ENCODE measurements around the gene MROH9.
"Not testable (repeated sequence)": the region's sequence is repeated elsewhere in the genome, so short reads cannot be mapped to it uniquely, and the experiment has no call there.

The MROH9 gene, protein sequence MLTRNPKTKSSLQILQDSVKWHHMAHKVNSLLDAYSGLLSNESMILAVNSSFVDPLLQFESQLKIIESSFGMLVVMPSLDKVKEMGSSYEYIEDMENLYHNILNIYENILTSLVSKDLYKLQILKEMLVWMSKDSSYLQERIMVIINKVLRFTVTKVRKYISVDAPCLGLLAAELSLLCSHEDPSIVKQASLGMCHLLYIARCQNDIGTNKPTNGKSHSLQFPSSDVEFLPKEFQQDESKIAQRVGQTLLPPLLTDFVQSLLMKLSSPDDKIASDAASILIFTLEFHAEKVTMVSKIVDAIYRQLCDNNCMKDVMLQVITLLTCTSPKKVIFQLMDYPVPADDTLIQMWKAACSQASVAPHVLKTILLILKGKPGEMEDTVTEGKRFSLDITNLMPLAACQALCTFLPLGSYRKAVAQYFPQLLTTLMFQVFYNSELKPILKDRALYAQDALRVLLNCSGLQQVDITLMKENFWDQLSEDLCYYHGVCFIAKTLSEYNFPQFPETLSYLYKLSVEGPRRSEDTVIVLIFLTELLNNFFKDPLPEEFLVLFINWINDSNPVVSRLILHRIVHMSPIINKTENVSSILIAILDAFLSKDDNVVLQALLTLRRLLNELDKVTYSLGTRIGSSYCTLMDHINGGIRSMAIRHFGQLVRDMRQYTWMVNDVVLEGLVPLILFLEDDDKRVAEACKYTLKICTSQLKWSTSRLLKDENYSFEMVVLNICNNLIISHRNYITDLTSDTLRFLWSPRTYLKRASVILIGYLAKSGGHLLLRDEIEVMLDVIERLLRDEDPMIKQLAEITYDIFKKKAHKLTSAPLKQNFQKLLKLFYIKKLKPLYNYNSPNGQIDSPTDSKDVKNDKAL

DNA sequence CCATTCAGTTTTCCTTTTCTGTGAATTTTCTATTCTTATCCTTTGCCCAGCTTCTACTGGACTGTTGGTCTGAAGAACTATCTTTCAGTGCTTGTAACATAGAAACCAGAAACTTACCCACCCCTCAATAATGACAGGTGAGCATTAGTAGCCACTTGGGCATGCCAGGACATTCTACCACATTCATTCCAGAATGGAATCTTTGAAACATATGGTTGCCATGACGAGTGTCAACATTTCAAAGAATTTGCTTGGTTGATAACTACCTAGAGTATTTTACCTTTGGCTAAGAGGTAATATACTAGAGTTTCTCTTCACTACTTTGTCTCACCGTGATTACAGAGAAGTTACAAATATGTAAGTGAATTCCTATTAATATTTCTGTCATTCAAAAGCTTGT, at the start of gene MROH9:
MROH9 (plus strand) TSS at position 304 of the 400 bp plus-strand sequence. CDS start 10,023 bp downstream, outside the sequence.
- DNase-seq, result no peak

DNA sequence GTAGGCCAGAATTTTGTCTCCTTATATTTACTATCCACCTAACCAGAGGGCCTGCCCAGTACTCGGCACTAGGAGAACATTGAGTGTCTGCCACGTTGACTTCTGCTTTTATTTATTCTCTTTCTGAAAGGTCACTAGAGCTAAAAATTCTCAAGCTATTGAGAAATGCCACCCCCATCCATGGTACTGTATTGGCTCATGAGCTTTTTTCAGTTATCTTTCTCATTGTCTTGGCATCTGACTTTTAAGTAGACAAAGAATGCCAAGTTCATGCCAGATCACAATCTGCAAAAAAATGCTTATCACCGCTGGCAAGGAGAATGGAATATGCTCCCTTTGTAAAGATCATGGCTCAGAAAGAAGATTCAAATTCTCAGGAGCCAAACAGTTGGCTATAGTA, 49.8 kb upstream of the MROH9 start:
- no peak for DNase-seq

DNA sequence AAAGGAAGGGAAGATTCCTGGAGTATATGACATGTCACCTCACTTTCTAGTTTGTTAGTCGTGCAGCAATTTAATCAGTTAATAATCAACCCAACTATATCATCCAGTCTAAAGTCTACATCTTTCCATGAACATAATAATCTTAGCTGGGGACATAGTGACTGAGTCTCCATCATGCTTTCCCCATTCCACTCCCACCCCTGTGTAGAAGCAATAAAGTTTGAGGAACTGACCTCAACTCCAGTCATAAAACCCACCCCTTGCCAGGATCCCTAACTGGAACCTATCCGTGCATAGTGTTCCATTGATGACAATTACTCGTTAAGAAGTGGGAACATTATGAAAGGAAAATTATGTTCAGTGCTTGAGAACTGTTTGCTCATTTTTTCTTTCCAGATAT, 48.9 kb upstream of the MROH9 start:
- DNase-seq, result no peak

DNA sequence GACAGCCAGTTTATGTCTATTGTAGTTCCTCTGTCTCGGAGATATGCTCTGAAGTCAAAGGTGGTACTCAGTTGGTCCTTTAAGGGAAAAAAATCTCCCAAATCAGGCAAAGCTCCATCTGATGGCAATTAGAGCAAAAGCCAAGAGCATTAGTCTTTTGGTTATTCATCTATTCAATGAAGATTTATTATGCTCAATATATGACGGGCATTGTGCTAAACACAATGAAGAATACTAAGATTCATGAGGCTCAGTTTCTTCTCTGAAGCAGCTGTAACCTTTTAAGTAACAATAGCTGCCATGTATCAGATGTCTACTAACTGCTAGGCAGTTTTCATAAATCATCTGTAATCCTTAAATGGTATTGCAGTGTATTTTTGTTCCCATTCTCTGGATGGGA, 47.6 kb upstream of the MROH9 start:
- DNase-seq, result no peak

DNA sequence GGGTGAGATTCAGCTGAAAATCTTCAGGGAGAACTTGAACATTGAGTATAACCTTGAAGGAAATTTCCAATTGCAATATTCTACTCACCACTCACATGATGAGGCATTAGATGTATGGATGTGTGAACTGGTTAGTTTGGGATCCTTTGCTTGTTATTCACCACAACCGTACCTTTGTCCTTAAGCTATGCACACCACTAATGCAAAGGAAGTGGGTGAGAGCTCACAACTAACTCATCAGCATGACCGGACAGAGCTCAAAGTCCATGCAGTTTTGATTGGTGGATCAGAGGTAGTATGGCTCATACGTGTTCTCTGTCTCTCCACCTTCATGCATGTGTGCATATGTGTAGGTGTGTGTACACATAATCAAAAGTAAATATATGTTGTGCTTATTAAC, 43.5 kb upstream of the MROH9 start:
- DNase-seq, result no peak

DNA sequence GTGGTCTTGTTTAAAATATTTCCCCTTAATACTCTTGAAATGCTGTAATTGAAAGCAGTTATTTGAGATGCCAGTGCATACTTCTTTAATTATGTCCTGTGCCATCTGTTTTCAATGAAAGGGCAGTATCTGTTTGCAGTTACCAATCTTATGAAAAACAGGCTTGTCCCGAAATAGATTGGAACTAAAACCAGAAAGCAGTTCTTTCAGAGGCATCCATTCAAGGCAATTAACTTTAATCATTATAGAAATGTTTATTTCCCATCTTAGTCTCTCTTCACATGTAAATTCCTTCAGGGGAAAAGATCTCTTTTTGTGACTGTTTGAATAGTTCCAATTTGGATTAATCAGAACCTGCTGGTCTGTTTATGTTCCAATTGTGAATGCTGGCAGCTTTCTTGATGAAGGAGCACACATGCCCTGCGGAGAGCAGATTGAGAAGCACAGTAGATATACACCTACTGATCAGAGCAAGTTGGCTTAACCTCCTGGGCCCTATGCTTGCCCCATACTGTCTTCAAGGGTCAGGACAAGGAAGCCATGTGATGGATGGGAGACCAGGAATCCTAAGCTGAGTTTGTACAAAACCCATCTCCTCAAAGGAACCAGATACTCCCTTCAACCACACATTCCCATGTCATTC, 41.6 kb upstream of the MROH9 start:
- no peak for DNase-seq

DNA sequence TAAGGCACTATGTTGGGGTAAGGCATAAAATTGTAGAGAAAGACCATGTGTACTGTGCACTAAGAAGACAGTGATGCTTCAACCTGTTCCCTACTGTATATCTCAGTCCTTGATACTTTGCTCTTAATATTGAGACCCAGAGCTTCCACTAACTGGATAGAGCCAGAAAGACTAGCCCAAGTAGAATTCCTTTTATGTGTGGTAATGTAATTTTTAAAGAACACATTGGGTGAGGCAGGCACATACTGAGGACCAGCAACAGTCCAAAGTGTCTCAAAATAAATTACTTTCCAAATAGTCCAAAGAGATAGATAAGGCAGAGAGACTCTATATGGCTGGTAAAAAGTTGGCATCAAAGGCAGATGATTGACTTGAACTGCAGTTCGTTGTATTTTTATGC, 31.4 kb upstream of the MROH9 start:
- DNase-seq, result no peak

DNA sequence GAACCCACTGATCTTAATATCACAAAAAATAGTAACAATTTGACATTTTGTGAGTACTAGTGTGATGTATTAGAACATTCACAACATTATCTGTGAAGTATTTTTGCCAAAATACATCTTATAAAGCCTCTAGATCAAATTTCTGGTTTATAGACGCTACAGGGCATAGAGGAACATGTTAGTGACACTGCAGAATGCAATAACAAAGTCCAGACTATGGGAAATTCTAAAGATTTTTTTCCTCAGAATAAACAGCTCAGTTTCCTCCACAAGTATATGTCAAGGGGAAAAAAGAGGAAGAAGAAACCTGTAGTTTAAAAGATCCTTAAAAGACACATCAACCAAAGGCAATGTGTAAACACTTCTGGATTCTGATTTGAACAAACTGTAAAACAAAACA, 26.4 kb upstream of the MROH9 start:
- no peak for DNase-seq

DNA sequence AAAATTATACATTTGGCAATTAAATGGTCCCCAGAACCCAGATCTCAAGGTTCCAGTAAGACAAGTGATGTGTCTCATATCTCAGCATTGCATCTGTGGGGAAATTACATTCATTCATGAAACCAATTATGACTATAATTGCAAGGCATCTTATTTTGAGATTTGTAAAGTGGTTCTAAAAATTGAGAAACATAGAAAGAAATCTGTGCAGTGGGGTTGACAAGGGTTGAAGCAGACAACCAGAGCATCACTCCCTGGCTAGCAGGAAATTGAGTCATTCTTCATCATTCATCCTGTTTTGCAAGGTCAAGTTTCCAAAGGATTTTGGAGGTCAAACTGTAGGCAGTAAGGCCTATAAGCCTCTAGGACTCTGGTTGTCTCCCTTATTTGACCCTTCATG, 25.1 kb upstream of the MROH9 start:
- peak in 1 of 2 experiments; percentile 19 for DNase-seq

DNA sequence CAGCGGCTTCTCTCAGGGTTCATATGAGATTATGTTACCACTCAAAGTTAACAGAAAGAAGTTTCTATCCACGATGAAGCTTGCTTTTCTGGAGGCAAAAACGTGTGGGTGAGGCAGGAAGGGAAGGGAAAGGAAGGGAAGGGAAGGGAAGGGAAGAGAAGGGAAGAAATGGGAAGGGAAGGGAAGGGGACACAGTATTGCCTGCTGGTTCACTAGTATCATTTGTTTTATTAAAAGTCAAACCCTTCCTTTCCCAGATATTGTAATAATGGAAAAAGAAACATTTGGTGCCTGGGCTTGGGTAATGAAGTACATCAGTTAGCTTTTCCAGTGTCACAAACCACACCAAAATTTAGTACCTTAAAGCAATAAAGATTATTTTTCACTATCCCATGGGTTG, 18.0 kb upstream of the MROH9 start:
- DNase-seq, result no peak

DNA sequence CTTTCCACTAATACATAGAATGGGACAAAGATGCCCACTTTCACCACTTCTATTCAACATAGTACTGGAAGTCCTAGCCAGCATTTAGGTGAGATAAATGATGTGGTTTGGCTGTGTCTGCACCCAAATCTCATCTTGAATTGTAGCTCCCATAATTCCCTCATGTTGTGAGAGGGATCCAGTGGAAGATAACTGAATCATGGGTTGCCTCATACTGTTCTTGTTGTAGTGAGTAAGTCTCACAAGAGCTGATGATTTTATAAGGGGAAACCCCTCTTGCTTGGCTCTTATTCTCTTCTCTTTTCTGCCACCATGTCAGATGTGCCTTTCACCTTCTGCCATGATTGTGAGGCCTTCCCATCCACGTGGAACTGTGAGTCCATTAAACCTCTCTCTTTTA, 10.7 kb upstream of the MROH9 start:
- not testable (repeated sequence) for DNase-seq

DNA sequence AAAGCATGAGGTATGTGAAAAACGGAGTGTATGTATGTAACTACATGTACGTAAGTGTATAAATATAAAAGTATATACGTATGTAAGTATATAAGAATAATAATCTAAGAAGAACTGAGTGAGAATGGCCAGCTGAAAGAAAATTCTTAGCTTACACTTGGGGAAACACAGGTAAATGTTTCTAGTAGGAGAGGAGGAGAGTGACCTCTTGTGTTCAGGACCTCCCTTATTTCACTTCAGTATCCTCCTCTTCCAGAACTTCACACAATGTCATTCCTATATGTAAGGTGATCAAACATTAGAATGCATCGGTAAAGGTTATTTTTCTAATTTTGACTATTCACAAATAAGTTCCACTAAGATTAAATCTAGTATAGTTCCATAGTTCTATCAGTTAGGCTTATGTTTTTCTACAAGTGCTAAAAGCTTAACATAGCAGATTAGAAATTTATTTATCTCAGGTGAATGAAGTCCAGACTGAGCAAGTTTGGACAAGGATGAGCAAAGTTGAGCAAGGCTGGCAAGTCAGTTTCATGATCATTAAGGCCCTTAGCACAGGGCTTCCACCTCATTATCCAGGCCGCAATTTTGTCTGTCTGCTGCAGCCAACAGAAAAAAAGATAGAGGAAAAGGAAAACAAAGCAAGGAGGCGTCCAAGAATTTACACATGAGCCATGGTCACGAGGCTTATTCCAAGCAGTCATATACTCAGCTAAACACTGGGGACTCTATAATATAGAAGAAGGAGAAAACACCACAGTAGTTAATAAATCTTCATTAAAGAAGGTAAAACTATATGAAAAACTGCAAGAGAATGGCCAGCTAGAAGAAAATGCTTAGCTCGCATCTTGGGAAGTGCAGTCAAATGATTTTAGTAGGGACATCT, 7.1 kb upstream of the MROH9 start:
- DNase-seq, result no peak

DNA sequence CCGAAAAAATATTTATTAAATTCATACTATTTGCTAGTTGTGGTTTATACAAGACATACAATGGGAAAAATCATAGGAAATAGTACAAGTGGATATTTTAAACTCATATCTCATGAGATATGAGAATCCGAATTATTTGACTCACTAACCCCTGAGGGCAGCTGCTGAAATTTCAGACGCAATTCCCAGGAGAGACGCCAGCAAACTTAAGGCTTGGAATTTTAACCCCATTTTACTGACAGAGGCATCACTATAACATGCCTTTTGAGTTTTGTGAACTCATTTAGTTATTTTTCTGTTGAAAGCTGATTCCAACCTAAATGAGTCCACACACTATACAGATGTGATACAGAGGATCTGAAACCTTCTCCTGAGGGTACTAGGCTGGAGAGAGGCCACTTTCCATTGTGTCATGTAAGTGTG, 5.9 kb upstream of the MROH9 start:
- DNase-seq, result no peak

DNA sequence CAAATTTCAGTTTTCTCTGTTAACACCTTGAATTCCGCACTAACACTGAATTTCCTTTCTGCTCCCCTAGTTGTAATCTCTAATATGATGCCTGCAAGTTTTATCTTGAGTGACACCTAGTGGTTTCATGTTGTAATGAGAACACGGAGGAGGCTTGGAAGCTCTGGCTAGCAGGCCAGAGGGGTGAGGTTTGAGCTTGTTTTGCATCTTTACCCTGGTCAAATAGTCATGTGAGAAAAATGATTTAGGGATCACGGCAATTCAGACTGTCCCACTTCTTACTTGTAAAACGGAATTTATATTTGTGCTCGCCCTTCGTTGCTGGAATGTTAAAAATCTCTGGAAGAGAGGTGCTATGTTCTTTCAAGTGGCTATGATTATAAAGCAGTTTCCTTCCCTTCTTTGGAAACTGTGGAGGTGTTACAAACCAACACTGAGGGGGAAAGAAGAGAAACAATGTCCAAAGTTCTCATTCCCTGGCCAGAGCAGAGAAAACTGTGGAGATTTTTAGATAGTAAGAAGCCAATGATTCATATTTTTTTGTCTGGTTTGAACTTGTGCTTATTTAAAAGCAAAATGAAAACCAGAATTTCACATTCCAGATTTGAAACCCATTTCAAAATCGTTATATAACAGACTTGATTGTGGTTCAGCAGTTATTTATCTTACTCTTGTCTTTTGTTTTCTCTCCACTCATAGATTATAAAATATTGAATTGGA, 5.3 kb upstream of the MROH9 start:
- peak in 1 of 2 experiments; percentile 38 for DNase-seq

DNA sequence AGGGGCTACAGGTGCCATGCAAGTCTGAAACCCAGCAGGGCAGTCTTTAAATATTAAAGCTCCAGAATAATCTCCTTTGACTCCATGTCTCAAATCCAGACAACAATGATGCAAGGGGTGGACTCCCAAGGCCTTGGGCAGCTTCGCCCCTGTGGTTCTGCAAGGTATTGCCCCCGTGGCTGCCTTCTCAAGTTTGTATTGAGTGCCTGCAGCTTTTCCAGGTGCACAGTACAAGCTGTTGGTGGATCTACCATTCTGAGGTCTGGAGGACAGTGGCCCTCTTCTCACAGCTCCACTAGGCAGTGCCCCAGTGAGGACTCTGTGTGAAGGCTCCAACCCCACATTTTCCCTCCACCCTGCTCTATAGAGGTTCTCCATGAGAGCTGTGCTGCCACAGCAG, 3.7 kb upstream of the MROH9 start:
- no peak for DNase-seq

DNA sequence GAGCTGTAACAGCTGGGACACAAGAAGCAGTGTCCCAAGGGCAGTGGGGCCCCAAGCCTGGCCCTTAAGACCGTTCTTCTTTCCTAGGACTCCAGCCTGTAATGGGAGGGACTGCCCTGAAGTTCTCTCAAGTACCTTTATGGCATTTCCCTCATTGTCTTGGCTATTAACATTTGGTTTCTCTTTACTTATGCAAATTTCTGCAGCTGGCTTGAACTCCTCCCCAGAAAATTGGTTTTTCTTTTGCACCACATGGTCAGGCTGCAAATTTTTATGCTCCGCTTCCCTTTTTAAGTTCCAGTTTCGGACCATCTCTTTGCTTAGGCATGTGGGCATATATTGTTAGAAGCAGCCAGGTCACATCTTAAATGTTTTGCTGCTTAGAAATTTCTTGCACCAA, 3.1 kb upstream of the MROH9 start:
- no peak for DNase-seq

DNA sequence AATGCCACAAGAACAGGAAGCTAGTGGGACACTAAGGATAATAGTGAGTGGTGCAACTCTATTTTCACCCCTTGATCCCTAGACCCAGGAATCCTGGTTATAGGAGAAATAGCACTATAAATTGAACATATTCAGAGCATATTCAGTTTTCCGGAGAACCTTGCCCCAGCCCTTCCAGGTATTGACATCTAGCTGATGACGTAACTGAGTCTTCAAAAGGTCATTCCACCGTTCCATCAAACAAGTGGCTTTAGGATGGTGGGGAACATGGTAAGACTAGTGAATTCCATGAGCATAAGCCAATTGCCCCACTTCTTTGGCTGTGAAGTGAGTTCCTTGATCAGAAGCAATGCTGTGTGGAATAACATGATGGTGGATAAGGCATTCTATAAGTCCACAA, 2.9 kb downstream of the MROH9 start:
- DNase-seq, result no peak

DNA sequence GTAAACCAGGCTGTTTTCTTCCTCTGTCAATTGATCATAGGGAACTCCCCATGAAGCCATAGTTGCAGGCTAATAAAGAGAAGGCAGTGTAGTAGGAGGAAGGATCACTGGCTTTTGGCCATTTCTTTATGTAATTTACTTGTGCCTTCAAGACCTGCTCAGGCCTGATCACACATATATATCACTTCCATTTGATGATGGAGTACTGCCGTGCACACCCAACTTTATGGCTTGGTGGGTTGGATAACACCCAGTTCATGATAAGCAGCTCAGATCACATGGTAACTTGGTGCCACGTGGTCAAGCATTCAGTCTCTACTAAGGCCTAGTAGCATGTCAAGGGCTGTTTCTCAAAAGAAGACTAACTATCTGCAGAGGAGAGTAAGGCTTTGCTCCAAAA, 4.1 kb downstream of the MROH9 start:
- DNase-seq, result no peak

DNA sequence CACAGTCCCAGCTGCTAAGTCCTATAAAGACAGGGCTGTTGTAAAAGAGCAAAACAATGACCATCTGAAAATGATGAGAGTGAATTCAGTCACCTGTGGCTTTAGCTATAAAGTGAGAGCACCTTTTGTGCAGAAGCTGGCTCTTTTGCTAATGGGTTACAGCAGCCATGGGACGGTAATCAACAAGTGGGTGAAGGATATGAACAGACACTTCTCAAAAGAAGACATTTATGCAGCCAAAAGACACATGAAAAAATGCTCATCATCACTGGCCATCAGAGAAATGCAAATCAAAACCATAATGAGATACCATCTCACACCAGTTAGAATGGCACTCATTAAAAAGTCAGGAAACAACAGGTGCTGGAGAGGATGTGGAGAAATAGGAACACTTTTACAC, 16.4 kb downstream of the MROH9 start:
- DNase-seq, result not testable (repeated sequence)

DNA sequence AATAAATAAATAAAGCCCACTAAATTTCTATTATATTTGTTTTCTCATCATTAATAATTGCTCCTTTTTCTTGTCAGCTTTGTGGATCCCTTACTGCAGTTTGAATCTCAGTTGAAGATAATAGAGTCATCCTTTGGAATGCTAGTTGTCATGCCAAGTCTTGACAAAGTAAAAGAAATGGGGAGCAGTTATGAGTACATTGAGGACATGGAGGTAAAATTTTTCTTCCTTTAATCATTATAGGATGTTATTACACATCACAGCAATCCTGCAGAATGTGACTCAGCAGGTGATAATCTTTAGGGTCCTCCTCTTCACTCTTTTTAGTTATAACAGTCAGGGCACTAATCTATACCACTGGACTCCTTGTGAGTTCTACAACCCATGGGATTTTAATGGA, 24.1 kb downstream of the MROH9 start:
- DNase-seq, result no peak

DNA sequence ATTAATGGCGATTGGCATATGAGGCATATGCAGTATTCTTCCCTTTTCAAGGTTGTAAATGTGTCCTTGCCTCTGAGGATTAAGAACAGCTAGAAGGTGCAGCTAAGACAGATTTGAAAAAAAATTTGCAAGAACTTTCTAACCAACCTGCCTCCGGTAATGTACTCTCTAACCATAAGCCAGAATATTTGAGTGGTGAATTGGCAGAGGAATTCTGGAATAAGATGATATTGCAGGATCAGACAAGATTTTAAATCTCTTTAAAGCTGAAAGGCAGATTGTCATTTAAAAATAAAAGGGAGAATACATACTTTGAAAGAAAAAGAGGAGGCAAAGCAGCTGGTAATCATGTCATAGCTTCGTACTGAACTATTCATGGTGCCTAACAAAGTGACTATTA, 29.2 kb downstream of the MROH9 start:
- DNase-seq, result no peak
